ENCODE measurements around the gene TSC22D2. TPM values are rescaled to one million over a fixed set of nuclear protein-coding genes. Genes with fewer than 3 reads are reported as not detected.
A peak's percentile ranks its signal among the peaks of the same experiment; 100 is the strongest.

The TSC22D2 gene
- total and polyA plus RNA-seq, 8 donors = 5.9 to 12.2 (median 7.8) TPM

GRCh38 chr3:150407808-150408220, 284 bp upstream of the TSC22D2 start:
- intact Hi-C loops (cut with DNase I) = no loop called here
- 0% methylated on average over 13 of the region's 13 CpGs for WGBS, 2 donors
- Histone ChIP-seq H3K9me3 (no peaks in the 10 kb centered on the region), H3K4me1 (peaks cover 0 to 7% (median 7%) of the 10 kb centered on the region in 3 donors), H3K4me3 (peak overlapping the region; percentile 78 to 95 (median 86)), H3K27me3 (no peaks in the 10 kb centered on the region), H3K36me3 (no peaks in the 10 kb centered on the region), H3K27ac (peak overlapping the region; percentile 98 to 100 (median 100))
- DNase-seq (no peak), ATAC-seq (peak; percentile 1 to 17 (median 6)), FAIRE-seq (no peak)
- TF ChIP-seq, protein P1, sequence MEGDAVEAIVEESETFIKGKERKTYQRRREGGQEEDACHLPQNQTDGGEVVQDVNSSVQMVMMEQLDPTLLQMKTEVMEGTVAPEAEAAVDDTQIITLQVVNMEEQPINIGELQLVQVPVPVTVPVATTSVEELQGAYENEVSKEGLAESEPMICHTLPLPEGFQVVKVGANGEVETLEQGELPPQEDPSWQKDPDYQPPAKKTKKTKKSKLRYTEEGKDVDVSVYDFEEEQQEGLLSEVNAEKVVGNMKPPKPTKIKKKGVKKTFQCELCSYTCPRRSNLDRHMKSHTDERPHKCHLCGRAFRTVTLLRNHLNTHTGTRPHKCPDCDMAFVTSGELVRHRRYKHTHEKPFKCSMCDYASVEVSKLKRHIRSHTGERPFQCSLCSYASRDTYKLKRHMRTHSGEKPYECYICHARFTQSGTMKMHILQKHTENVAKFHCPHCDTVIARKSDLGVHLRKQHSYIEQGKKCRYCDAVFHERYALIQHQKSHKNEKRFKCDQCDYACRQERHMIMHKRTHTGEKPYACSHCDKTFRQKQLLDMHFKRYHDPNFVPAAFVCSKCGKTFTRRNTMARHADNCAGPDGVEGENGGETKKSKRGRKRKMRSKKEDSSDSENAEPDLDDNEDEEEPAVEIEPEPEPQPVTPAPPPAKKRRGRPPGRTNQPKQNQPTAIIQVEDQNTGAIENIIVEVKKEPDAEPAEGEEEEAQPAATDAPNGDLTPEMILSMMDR (IDR thresholded peaks at IDR 0.05) = no peak

DNA sequence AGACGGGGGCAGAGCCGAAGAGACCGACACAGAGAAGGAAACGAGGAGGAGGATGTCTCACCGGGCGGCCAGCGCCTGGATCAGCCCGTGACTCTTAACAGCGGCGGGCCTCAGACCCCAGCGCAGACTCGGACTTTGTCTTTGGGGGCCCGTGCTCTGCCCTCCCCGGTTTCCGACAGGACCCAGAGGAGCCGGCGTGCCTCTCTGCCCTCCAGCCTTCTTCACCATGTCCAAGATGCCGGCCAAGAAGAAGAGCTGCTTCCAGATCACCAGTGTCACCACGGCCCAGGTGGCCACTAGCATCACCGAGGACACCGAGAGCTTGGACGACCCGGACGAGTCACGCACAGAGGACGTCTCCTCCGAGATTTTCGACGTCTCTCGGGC, 1.0 kb downstream of the TSC22D2 start:
- TF ChIP-seq, protein P1 (IDR thresholded peaks at IDR 0.05) = no peak
- 0 to 1% methylated on average over 30 of the region's 30 CpGs for WGBS, 2 donors
- no peaks in the 10 kb centered on the region for H3K9me3 ChIP-seq
- no peaks in the 10 kb centered on the region for H3K36me3 ChIP-seq
- FAIRE-seq = no peak
- intact Hi-C loops (cut with DNase I) = no loop called here
- H3K27ac ChIP-seq = peak overlapping the region; percentile 98 to 100 (median 100)
- ATAC-seq = peak in 3 of 4 donors; percentile 0 to 5 (median 0)
- H3K4me3 ChIP-seq = peak overlapping the region; percentile 78 to 95 (median 86)
- H3K27me3 ChIP-seq = no peaks in the 10 kb centered on the region
- no peak for DNase-seq
- H3K4me1 ChIP-seq = peaks cover 0 to 15% (median 11%) of the 10 kb centered on the region in 3 donors

- 0 to 1% methylated on average over 64 to 72 of the region's 72 CpGs for WGBS, 2 donors
- no peaks in the 10 kb centered on the region for H3K27me3 ChIP-seq
- ATAC-seq (peak; percentile 56 to 69 (median 62)), DNase-seq (peak; percentile 75 to 93 (median 83)), FAIRE-seq (no peak)
- intact Hi-C loops (cut with DNase I) = loop anchor here in 1 of 3 donors (10.0 kb wide), 1 partner anchor 85 kb away; no protein-coding TSS in a partner anchor
- H3K36me3 ChIP-seq = no peaks in the 10 kb centered on the region
- H3K27ac ChIP-seq = peak overlapping the region; percentile 98 to 100 (median 100)
- peaks cover 0 to 21% (median 11%) of the 10 kb centered on the region in 3 donors for H3K4me1 ChIP-seq
- TF ChIP-seq, protein P1 (IDR thresholded peaks at IDR 0.05) = peak; percentile 22 to 50 (median 38)
- no peaks in the 10 kb centered on the region for H3K9me3 ChIP-seq
- H3K4me3 ChIP-seq = peak overlapping the region; percentile 78 to 95 (median 86)
Observed at GRCh38 chr3:150409512-150410310, 1.6 kb downstream of the TSC22D2 start.

DNA sequence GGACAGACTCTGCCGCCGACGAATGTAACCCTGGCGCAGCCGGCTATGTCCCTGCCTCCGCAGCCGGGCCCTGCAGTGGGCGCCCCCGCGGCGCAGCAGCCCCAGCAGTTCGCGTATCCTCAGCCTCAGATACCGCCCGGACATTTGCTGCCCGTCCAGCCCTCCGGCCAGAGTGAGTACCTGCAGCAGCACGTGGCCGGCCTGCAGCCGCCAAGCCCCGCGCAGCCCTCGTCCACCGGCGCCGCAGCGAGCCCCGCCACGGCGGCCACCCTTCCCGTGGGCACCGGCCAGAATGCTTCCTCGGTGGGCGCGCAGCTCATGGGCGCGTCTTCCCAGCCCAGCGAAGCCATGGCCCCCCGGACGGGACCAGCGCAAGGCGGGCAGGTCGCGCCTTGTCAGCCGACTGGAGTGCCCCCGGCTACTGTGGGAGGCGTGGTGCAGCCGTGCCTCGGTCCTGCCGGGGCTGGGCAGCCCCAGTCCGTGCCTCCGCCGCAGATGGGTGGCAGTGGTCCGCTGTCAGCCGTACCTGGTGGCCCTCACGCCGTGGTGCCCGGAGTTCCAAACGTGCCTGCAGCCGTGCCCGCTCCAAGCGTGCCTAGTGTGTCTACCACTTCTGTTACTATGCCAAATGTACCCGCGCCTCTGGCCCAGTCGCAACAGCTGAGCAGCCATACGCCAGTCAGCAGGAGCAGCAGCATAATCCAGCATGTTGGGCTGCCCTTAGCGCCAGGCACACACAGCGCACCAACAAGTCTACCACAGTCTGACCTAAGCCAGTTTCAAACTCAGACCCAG, 2.4 kb downstream of the TSC22D2 start:
- no peaks in the 10 kb centered on the region for H3K36me3 ChIP-seq
- TF ChIP-seq, protein P1 (IDR thresholded peaks at IDR 0.05) = no peak
- DNase-seq = peak; percentile 52 to 88 (median 60)
- H3K4me3 ChIP-seq = peak overlapping the region; percentile 78 to 95 (median 86)
- H3K4me1 ChIP-seq = peaks cover under 1 to 29% (median 11%) of the 10 kb centered on the region in 3 donors
- H3K27me3 ChIP-seq = no peaks in the 10 kb centered on the region
- ATAC-seq = peak; percentile 4 to 24 (median 6)
- intact Hi-C loops (cut with DNase I) = loop anchor here in 1 of 3 donors (10.0 kb wide), 1 partner anchor 84 kb away; no protein-coding TSS in a partner anchor
- no peaks in the 10 kb centered on the region for H3K9me3 ChIP-seq
- no peak for FAIRE-seq
- H3K27ac ChIP-seq = peak overlapping the region; percentile 98 to 100 (median 100)
- 0% methylated on average over 66 to 68 of the region's 68 CpGs for WGBS, 2 donors
